H1 (cell line): Measurements from ENCODE around the gene JPT2. TPM values are rescaled to one million over a fixed set of nuclear protein-coding genes. Genes with fewer than 3 reads are reported as not detected.

Experiments used
- BCL11A ChIP-seq, 2 experiments: IDR thresholded peaks; one replicate each; pipeline ENCODE4 v1.6.1; 2011; ENCODE audit warnings: low read depth in 2 of 2, low read length in 2 of 2, mild to moderate bottlenecking in 2 of 2
- EGR1 ChIP-seq: IDR thresholded peaks from 2 replicates; pipeline ENCODE4 v1.6.1; 2011; ENCODE audit warnings: low read depth, low read length, borderline replicate concordance
- RNF2 ChIP-seq: fragments of 200-900, 300-1000 bp; sonication (generic); IDR thresholded peaks from 2 replicates; pipeline ENCODE4 v1.7.1; 2016; ENCODE audit warnings: borderline replicate concordance, low read depth, mild to moderate bottlenecking, antibody characterized with exemption, low read length; ENCODE audit not compliant: poor library complexity, severe bottlenecking; ENCODE audit errors: missing control alignments
- SP2 ChIP-seq: IDR thresholded peaks from 2 replicates; pipeline ENCODE4 v1.6.1; 2012; ENCODE audit warnings: mild to moderate bottlenecking, low read length, inconsistent platforms
- SUZ12 ChIP-seq: fragments of 200-600 bp; sonication (generic); IDR thresholded peaks from 2 replicates; pipeline ENCODE4 v1.6.1; 2012; ENCODE audit warnings: mild to moderate bottlenecking, inconsistent platforms, low read length, moderate library complexity, mixed read lengths
- TCF12 ChIP-seq: IDR thresholded peaks from 2 replicates; pipeline ENCODE4 v1.6.1; 2011; ENCODE audit warnings: low read depth, mild to moderate bottlenecking, low read length
- polyA plus RNA-seq, 7 experiments: library from polyadenylated mRNA; depleted of rRNA in 3 of 7; stranded (reverse) in 5 of 7; unstranded in 2 of 7; fragments of >200 nt in 5 of 7; fragments of 200-250 nt in 2 of 7; gene quantifications; 1 replicate in 5 of 7; 2 replicates in 1 of 7; 4 replicates in 1 of 7; pipeline versions ENCODE4 v1.2.1 to v1.2.3, GENCODE V29; 2011 to 2013; ENCODE audit warnings: missing spikeins in 2 of 7, mixed read lengths in 2 of 7
- total RNA-seq: library from RNA; stranded (reverse); fragmentation: NEBNext Ultra II Directional; extraction: Animal tissue kit (Norgen Biotek cat#: 25700); gene quantifications from 2 replicates; pipeline ENCODE4 v1.2.1, GENCODE V29; 2021
- TF ChIP-seq, protein P1 (sequence below): fragments of 300-600 bp; sonication (generic); IDR thresholded peaks from 2 replicates; pipeline ENCODE4 v1.7.1; 2012; ENCODE audit warnings: low read length, moderate library complexity, mild to moderate bottlenecking, inconsistent platforms; ENCODE audit not compliant: insufficient replicate concordance
- TF ChIP-seq, protein P2 (sequence below): IDR thresholded peaks from 2 replicates; pipeline ENCODE4 v1.6.1; 2012; ENCODE audit warnings: low read length, inconsistent platforms

The JPT2 gene
- total and polyA plus RNA-seq, 2 of the 8 experiments (the other 6 are each of a cell fraction or from before 2014, with no cell fraction given): 67.6 to 197 TPM

DNA sequence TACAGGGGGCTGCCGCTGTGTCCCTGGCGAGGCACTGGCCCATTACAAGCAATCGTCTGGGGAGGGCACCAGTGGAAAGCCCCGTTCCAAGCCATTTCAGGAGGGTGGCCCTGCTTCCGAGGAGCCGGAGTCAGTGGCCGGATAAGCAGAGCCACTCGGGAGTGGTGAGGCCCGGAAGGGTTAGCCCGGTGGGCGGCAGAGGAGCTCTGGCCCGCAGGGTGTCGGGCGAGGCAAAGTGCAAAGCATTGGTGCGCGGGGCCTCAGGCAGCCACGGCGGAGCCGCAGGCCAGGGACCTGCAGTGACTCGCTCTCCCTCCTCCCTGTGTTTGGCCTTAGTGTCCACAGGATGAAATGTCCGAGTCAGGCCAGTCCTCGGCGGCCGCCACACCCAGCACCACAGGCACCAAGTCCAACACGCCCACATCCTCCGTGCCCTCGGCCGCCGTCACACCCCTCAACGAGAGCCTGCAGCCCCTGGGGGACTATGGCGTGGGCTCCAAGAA, 68.7 kb downstream of the JPT2 start (continued):
- TF ChIP-seq, protein P1, sequence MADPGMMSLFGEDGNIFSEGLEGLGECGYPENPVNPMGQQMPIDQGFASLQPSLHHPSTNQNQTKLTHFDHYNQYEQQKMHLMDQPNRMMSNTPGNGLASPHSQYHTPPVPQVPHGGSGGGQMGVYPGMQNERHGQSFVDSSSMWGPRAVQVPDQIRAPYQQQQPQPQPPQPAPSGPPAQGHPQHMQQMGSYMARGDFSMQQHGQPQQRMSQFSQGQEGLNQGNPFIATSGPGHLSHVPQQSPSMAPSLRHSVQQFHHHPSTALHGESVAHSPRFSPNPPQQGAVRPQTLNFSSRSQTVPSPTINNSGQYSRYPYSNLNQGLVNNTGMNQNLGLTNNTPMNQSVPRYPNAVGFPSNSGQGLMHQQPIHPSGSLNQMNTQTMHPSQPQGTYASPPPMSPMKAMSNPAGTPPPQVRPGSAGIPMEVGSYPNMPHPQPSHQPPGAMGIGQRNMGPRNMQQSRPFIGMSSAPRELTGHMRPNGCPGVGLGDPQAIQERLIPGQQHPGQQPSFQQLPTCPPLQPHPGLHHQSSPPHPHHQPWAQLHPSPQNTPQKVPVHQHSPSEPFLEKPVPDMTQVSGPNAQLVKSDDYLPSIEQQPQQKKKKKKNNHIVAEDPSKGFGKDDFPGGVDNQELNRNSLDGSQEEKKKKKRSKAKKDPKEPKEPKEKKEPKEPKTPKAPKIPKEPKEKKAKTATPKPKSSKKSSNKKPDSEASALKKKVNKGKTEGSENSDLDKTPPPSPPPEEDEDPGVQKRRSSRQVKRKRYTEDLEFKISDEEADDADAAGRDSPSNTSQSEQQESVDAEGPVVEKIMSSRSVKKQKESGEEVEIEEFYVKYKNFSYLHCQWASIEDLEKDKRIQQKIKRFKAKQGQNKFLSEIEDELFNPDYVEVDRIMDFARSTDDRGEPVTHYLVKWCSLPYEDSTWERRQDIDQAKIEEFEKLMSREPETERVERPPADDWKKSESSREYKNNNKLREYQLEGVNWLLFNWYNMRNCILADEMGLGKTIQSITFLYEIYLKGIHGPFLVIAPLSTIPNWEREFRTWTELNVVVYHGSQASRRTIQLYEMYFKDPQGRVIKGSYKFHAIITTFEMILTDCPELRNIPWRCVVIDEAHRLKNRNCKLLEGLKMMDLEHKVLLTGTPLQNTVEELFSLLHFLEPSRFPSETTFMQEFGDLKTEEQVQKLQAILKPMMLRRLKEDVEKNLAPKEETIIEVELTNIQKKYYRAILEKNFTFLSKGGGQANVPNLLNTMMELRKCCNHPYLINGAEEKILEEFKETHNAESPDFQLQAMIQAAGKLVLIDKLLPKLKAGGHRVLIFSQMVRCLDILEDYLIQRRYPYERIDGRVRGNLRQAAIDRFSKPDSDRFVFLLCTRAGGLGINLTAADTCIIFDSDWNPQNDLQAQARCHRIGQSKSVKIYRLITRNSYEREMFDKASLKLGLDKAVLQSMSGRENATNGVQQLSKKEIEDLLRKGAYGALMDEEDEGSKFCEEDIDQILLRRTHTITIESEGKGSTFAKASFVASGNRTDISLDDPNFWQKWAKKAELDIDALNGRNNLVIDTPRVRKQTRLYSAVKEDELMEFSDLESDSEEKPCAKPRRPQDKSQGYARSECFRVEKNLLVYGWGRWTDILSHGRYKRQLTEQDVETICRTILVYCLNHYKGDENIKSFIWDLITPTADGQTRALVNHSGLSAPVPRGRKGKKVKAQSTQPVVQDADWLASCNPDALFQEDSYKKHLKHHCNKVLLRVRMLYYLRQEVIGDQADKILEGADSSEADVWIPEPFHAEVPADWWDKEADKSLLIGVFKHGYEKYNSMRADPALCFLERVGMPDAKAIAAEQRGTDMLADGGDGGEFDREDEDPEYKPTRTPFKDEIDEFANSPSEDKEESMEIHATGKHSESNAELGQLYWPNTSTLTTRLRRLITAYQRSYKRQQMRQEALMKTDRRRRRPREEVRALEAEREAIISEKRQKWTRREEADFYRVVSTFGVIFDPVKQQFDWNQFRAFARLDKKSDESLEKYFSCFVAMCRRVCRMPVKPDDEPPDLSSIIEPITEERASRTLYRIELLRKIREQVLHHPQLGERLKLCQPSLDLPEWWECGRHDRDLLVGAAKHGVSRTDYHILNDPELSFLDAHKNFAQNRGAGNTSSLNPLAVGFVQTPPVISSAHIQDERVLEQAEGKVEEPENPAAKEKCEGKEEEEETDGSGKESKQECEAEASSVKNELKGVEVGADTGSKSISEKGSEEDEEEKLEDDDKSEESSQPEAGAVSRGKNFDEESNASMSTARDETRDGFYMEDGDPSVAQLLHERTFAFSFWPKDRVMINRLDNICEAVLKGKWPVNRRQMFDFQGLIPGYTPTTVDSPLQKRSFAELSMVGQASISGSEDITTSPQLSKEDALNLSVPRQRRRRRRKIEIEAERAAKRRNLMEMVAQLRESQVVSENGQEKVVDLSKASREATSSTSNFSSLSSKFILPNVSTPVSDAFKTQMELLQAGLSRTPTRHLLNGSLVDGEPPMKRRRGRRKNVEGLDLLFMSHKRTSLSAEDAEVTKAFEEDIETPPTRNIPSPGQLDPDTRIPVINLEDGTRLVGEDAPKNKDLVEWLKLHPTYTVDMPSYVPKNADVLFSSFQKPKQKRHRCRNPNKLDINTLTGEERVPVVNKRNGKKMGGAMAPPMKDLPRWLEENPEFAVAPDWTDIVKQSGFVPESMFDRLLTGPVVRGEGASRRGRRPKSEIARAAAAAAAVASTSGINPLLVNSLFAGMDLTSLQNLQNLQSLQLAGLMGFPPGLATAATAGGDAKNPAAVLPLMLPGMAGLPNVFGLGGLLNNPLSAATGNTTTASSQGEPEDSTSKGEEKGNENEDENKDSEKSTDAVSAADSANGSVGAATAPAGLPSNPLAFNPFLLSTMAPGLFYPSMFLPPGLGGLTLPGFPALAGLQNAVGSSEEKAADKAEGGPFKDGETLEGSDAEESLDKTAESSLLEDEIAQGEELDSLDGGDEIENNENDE: no peak
- no peak for TF ChIP-seq BCL11A (IDR thresholded peaks at IDR 0.05; ENCODE audit: low read depth in 2 of 2, low read length in 2 of 2)
- no peak for TF ChIP-seq TCF12
- TF ChIP-seq SUZ12: no peak
- TF ChIP-seq EGR1: no peak
- TF ChIP-seq, protein P2, sequence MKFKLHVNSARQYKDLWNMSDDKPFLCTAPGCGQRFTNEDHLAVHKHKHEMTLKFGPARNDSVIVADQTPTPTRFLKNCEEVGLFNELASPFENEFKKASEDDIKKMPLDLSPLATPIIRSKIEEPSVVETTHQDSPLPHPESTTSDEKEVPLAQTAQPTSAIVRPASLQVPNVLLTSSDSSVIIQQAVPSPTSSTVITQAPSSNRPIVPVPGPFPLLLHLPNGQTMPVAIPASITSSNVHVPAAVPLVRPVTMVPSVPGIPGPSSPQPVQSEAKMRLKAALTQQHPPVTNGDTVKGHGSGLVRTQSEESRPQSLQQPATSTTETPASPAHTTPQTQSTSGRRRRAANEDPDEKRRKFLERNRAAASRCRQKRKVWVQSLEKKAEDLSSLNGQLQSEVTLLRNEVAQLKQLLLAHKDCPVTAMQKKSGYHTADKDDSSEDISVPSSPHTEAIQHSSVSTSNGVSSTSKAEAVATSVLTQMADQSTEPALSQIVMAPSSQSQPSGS: no peak
- TF ChIP-seq RNF2: no peak
- TF ChIP-seq SP2: no peak
